DND-41 (cell line): ENCODE data around the gene ECT2L.

ENCODE experiments used
- EZH2 ChIP-seq: IDR thresholded peaks from 3 replicates; pipeline ENCODE4 v1.6.1; 2012; ENCODE audit warnings: borderline replicate concordance, low read depth, mild to moderate bottlenecking, moderate library complexity, low read length, inconsistent platforms; ENCODE audit not compliant: severe bottlenecking
- TF ChIP-seq, protein P1 (sequence below): IDR thresholded peaks from 2 replicates; pipeline ENCODE4 v1.5.1; 2012; ENCODE audit warnings: borderline replicate concordance, low read length, moderate library complexity, mild to moderate bottlenecking; ENCODE audit not compliant: poor library complexity, severe bottlenecking; ENCODE audit errors: extremely low read depth

DNA sequence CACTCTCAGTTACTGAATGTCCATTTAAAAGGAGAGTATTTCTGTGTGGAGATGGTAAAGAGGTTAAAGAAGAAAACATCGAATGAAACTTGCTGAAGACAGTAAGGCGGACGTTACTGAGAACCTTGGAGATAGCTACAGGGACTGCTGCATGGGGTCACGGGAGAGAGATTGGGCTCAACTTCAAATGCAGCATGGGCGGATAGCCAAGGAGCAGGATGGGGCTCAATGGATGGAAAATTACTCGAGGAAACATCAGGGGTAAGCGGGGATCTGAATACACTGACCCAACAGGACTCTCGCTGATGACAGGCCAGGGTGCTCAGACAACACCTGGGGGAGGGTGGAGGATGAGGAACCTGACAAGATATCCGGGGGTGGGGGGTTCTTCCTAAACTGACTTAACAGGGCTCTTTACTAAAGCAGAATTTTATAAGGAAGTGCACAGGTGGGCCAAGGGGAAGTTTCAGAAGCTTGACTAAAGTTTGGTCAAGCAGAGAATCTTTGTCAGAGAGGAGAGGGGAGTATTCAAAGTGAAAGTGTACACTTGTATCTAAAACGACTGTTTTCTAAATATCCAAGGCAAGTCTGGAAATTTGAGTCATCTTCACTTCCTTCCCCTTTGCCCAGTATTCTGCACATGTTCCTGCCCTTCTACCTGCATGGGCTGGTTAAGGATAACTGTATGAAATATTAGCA is 22.8 kb downstream of the ECT2L start:
- no peak for TF ChIP-seq EZH2
- TF ChIP-seq, protein P1, sequence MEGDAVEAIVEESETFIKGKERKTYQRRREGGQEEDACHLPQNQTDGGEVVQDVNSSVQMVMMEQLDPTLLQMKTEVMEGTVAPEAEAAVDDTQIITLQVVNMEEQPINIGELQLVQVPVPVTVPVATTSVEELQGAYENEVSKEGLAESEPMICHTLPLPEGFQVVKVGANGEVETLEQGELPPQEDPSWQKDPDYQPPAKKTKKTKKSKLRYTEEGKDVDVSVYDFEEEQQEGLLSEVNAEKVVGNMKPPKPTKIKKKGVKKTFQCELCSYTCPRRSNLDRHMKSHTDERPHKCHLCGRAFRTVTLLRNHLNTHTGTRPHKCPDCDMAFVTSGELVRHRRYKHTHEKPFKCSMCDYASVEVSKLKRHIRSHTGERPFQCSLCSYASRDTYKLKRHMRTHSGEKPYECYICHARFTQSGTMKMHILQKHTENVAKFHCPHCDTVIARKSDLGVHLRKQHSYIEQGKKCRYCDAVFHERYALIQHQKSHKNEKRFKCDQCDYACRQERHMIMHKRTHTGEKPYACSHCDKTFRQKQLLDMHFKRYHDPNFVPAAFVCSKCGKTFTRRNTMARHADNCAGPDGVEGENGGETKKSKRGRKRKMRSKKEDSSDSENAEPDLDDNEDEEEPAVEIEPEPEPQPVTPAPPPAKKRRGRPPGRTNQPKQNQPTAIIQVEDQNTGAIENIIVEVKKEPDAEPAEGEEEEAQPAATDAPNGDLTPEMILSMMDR = no peak
